HG03095 (cell line): ENCODE data around the gene PLLP.

Experiments used
- ATAC-seq: cut with Tn5 transposase; IDR thresholded peaks from one replicate; pipeline ENCODE4 v1.9.1; 2021; ENCODE audit warnings: moderate library complexity; ENCODE audit not compliant: unreplicated experiment

Gene PLLP

GRCh38 chr16:57284209-57284951 lies at the start of gene PLLP:
PLLP (minus strand) TSS chr16:57284672; CDS start chr16:57284540, 132 bp downstream.
- no peak for ATAC-seq

DNA sequence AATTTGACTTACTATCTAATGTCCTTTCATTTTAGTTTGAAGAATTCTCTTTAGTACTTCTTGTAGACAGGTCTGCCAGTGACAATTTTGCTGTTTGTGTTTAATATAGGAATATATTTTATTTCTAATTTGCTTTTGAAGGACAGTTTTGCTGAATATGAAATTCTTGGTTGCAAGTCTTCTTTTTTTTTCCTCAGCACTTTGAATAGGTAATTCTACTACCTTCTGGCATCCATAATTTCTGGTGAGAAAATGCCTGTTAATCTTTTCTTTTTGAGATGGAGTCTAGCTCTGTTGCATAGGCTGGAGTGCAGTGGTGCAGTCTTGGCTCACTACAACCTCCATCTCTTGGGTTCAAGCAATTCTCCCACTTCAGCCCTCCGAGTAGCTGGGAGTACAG lies 48.9 kb upstream of the PLLP start:
- no peak for ATAC-seq

DNA sequence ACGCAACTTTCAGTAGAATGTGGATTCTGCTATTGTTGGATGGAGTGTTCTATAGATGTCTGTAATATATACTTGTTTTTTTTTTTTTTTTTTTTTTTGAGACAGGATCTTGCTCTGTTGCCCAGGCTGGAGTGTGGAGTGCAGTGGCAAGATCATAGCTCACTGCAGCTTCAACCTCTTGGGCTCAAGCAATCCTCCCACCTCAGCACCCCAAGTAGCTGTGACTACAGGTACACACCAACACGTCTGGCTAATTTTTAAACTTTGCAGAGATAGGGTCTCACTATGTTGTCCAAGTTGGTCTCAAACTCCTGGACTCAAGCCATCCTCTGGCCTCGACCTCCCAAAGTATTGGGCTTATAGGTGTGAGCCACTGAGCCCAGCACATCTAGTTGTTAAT lies 46.9 kb upstream of the PLLP start:
- no peak for ATAC-seq

DNA sequence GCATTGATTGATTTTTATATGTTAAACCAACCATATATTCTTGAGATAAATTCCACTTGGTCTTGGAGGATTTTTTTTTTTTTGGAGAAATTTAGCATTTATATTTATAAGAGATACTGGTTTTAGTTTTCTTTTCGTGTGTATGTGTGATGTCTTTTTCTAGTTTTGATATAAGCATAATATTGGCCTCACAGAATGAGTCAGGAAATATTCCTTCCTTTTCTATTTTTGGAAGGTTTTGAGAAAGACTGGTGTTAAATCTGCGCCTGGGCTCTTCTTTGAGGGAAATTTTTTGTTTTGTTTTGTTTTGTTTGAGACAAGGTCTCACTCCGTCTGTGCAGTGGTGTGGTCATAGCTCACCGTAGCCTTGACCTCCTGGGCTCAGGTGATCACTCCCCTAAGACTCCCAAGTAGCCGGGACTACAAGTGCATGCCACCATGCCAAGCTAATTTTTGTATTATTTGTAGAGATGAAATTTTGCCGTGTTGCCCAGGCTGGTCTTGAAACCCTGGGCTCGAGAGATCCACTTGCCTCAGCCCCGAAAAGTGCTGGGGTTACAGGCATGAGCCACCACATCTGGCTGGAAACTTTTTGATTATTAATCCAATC lies 45.4 kb upstream of the PLLP start:
- ATAC-seq = no peak

GRCh38 chr16:57325458-57325857 lies 41.0 kb upstream of the PLLP start:
- ATAC-seq = no peak

DNA sequence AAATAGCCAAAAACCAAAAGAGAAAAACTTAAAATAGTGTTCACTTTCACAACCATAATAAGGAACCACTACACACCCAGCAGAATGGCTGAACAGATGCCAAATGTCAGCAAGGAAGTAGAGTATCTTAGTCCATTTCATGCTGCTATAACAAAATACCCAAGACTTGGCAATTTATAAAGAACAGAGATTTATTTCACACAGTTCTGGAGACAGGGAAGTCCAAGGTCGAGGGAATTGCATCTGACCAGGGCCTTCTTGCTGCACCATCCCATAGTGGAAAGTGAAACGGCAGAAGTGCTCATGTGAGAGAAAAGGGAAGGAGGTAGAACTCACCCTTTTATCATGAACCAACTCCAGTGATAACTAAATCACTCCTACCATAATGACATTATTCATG lies 40.3 kb upstream of the PLLP start:
- ATAC-seq = no peak

DNA sequence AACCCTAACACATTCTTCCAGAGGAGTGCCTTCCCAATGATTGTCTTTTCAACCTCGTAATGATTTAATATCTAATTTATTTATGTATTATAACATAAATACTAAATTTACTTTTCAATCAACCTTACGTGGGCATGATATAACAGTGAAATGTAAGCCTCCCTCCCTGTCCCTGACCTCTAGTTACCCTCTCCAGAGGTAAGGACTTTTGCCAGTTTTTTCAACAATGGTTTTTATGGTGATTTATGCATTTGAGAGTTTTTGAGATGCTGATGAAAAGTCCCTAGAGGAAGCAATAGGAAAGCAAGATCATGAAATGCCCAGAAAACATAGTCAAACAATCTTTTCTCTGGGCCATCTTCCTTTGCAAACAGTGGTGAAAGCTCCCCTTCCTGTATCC lies 35.2 kb upstream of the PLLP start:
- no peak for ATAC-seq

DNA sequence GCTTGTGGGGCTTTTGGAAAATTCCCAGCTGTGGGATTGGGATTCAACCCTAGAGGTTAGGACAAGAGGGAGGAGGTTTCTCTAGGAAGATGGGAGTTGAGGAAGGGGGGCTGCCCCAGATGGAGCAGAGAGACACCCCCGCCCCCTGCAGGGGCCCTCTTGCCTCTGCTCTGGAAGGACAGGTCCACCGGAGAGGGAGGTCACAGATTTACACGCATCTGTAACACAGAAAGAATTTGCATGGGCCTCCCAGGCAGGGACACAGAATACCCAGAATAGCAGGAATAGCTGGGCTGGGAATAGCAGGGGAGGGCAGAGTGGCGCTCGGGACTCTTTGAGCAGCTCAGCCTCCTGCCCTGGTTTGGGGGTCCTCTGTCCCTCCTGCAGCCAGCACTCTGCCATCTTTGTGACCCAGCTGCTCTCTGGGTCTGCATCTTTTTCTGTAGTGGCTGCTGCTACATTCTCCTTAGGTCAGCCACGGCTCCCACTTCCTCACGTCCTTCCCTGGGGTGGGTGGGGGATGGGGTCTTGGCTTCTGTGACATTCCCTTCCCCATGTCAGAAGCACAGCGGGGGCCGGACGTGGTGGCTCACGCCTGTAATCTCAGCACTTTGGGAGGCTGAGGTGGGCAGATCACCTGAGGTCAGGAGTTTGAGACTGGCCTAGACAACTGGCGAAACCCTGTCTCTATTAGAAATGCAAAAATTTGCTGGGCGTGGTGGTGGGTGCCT lies 33.9 kb upstream of the PLLP start:
- no peak for ATAC-seq

DNA sequence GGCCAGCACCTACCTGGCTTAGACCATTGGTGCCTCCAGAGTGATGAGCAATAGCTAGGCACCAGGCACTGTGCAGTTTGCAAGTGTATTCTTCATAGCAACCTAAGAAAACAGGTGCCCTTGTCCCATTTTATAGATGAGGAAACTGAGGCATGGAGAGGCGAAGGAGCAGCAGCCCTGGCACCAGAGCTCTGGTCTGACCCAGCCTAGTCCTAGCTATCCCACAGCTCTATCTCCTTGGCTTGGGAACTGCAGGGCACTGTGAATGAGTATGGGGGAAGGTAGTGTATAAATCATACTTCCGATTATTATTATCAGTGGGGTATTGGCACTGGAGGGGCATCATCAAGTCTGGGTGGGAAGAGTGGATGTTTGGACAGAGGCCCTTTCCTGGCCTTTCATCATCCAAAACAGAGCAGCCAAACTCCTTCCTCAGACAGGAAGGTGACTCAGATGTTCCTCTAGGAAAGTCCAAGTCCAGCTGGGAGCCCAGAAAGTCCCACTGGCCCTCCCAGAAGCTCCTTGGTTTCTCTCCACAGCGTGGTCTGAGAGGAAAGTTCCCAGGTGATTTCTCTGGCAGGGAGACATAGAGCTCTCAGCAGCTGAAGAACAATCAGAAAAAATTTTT lies 32.0 kb upstream of the PLLP start:
- ATAC-seq = no peak

GRCh38 chr16:57315416-57315815 lies 30.9 kb upstream of the PLLP start:
- no peak for ATAC-seq

DNA sequence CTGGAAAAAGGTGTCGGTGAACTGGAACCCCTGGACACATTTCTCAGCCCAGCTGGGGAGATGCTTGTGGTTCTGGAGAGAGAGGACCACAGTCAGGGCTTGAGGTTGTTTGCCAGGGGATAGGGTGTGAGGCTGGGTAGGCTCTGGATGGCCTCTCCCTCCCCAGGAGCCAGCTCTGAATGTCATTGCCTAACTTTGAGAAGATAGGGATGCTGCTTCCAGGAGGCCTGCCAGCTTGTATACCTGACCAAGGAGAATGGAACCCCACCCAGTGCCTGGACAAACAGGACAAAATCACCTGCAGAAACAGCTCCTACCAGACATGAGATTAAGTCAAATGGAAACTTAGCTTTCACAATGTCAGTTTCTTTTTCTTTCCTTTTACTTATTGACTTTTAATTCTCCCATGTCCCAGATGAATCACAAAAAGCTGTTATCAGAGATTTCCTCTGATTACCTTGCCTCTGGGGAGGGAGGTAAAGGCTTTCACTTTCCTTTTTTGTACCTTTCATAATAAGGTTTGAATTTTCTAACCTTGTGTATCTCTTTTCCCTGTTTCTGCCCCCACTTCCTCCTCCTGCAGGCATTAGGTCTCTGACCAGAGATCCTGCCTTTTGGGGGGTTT lies 29.8 kb upstream of the PLLP start:
- no peak for ATAC-seq

DNA sequence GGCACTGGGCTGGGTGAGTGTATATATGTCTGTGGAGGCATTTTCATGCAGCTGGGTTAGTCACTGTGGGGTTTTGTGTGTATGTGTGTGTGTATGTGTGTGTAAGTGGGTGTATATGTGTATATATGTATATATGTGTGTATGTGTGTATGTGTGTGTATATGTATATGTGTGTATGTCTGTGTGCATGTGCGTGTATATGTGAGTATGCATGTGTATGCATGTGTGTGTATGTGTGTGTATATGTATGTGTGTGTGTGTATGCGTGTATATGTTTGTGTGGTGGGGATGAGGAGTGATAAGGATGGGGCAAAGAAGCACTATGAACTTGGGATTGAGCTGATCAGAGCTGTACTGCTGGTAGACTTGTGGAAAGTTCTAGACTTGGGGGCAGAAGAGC lies 29.0 kb upstream of the PLLP start:
- no peak for ATAC-seq

DNA sequence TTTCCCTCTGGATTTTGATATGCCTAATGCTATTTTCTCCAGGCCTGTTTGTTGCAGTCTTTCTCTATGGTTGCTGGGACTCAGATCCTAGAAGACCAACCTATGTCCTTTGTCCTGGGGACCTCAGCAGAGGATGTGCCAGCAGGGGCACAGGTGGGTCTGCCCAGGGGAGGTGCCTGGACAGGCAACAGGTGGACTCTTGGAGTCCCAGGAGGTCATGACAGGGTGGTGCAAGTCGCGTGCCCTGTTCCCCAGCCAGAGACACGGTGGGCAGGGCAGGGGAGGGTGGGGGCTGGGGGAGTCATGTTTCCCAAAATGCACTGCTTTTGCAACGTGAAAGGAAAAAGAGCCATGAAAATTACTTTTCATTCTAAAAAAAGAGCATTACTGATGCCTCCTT lies 26.3 kb upstream of the PLLP start:
- no peak for ATAC-seq

- no peak for ATAC-seq
Measured at GRCh38 chr16:57308041-57308440, 23.6 kb upstream of the PLLP start.

DNA sequence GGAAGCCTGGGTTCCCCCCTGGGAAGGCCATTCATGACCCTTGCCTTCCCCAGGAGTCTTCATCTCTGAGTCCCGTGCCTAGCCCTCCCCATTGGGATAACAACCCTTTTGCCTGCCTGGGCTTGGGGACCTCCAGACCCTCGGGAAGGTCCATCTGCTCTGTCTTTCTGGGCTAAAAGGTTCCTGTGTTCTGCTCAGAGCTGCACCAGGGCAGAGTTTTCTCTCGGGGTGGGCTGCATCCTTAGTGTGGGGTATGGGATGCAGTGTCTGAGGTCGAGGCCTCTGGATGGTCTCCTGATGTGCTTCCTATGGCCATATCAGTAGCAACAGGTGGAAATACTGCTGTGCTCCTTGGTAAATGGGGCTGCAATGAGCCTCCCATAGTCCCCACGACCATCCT lies 22.9 kb upstream of the PLLP start:
- no peak for ATAC-seq

DNA sequence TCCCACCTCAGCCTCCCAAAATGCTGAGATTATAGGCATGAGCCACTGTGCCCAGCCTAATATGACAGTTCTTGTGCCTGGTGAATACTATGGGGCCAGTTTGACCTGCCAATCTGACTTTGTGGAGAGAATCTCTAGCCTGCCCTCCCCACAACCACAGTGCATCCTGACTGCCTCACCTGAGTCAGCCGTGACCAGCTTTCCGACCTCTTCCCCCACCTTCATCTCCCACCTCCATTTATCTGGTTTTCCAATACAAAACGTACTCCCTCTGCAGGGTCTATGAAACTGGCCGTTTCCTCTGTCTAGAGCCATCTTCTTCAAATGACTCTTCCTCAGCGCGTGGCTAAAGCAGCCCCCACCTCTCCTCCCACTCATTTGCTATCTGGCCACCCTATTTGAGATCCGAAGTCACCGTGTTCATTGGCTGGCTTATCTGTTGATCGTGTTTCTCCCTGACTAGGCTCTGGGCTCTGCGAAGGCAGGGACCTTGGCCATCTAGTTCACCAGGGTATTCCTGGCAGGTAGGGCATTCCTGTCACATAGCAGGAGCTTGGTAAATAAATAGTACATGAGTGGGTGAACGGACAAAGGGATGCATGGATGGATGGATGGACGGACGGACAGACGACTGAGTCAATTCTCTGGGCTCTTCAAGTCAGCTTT lies 22.3 kb upstream of the PLLP start:
- ATAC-seq = no peak

GRCh38 chr16:57305159-57305811 lies 20.8 kb upstream of the PLLP start:
- no peak for ATAC-seq

DNA sequence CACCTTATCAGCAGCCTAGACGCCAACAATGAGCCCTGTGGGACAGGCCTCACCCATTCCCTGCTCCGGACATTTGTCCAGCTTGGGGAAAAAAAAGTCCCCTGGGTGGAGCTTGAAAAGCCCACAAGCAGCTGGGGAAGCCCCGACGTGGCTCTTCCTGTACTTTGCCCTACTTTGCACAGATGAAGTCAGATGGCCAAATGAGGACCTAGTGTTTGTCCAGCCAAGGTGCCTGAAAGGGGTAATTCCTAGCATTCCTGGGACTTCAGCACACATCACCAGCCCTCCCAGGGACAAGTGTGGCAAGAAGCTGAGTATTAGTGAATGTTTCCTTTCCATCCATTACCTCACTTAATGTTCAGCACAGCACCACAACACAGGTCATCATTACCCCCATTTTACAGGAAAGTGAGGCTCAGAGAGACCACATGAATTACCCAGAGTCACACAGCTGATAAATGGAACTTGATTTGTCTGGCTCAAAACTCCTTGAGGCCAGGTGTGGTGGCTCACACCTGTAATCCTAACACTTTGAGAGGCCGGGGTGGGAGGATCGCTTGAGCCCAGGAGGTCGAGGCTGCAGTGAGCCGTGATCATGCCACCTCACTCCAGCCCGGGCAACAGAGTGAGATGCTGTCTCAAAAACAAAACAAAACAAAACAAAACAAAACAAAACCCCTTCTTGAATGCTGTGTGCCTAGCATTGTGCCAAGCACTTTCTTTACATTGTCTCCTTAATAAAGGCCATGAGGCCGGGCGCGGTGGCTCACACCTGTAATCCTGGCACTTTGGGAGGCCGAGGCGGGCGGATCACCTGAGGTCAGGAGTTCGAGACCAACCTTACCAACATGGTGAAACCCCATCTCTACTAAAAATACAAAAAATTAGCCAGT lies 19.9 kb upstream of the PLLP start:
- no peak for ATAC-seq

DNA sequence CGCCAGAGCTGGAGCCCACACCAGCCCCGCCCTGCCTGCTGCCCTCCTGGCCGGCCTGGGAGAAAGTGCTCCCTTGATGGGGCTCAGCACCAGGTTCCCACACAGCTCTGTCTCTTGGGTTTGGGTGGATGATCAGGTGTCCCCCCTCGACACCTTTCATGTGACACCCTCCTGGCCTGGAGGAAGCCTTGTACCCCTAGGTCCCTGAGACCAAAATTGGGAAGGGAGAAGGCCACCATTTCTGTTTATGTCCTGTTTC lies 19.4 kb upstream of the PLLP start:
- no peak for ATAC-seq
